SK-N-MC (cell line): Measurements from ENCODE around the gene CRACDL.

Experiments used
- EZH2 ChIP-seq: fragments of 200-600 bp; sonication (generic); IDR thresholded peaks from one replicate; pipeline ENCODE4 v1.6.1; 2017; ENCODE audit warnings: antibody characterized with exemption
- POLR2AphosphoS5 ChIP-seq: IDR thresholded peaks from 2 replicates; pipeline ENCODE4 v1.6.1; 2012; ENCODE audit warnings: mild to moderate bottlenecking, low read depth, low read length, borderline replicate concordance

GRCh38 chr2:98866033-98866432 is 70.0 kb downstream of the CRACDL start:
- TF ChIP-seq POLR2AphosphoS5 (no peak), EZH2 (no peak)
